H1 (cell line): ENCODE measurements around the gene NID1. TPM values are rescaled to one million over a fixed set of nuclear protein-coding genes. Genes with fewer than 3 reads are reported as not detected.
"Not testable (repeated sequence)": the region's sequence is repeated elsewhere in the genome, so short reads cannot be mapped to it uniquely, and the experiment has no call there.

Experiments used
- CTCF ChIA-PET: fragments of 300-600 bp; sonication (Branson Sonifier 250); formaldehyde crosslinking; loops from one replicate; lab custom pipeline; 2021; ENCODE audit not compliant: partially characterized antibody; lab: Charles Lee
- POLR2A ChIA-PET: fragments of 300-600 bp; sonication (Branson Sonifier 250); formaldehyde crosslinking; loops from one replicate; lab custom pipeline; 2021; ENCODE audit warnings: inconsistent platforms; ENCODE audit not compliant: partially characterized antibody; lab: Charles Lee
- DNase-seq, 2 experiments: peaks; one replicate each; pipeline versions ENCODE4 v3.0.0 to v3.0.0-alpha.2; 2010 to 2022; ENCODE audit warnings: low spot score in 2 of 2, low read depth in 1 of 2, mixed read lengths in 1 of 2
- FAIRE-seq: peaks from 2 replicates; lab custom pipeline; 2011; peaks lifted over from hg19 to GRCh38; lab: Jason Lieb, UNC
- H2AFZ ChIP-seq: 2 replicates; pipeline ENCODE4 v1.8.1; 2012; ENCODE audit warnings: low read length, inconsistent platforms
- H2AK5ac ChIP-seq: 2 replicates; pipeline ENCODE4 v1.6.1; 2013; ENCODE audit warnings: low read depth, low read length
- H2BK120ac ChIP-seq: replicated peaks from 2 replicates; pipeline ENCODE3; 2013; ENCODE audit warnings: low read depth, low read length, inconsistent platforms
- H2BK12ac ChIP-seq: 2 replicates; pipeline ENCODE4 v1.6.1; 2013; ENCODE audit warnings: low read depth, low read length
- H2BK15ac ChIP-seq: 2 replicates; pipeline ENCODE4 v1.6.1; 2013; ENCODE audit warnings: low read length
- H2BK20ac ChIP-seq: 2 replicates; pipeline ENCODE4 v1.6.1; 2013; ENCODE audit warnings: low read length
- H2BK5ac ChIP-seq: 2 replicates; pipeline ENCODE4 v1.6.1; 2013; ENCODE audit warnings: low read depth, low read length
- H3K14ac ChIP-seq: 2 replicates; pipeline ENCODE4 v1.6.1; 2013; ENCODE audit warnings: inconsistent platforms; ENCODE audit not compliant: insufficient read length
- H3K18ac ChIP-seq: 2 replicates; pipeline ENCODE4 v1.6.1; 2013; ENCODE audit warnings: low read length; ENCODE audit errors: extremely low read depth
- H3K23ac ChIP-seq: 2 replicates; pipeline ENCODE4 v1.6.1; 2013; ENCODE audit warnings: inconsistent platforms; ENCODE audit not compliant: insufficient read length
- H3K23me2 ChIP-seq: 2 replicates; pipeline ENCODE4 v1.6.1; 2013; ENCODE audit warnings: low read depth, low read length
- H3K27ac ChIP-seq: 2 replicates; pipeline ENCODE4 v1.6.1; 2011; ENCODE audit warnings: low read depth, low read length, inconsistent platforms
- H3K27me3 ChIP-seq, 4 experiments: replicated peaks in 1 of 4; 1 replicate in 1 of 4; 2 replicates in 3 of 4; pipeline versions ENCODE4 v1.6.1 to v1.8.1; 2011 to 2013; ENCODE audit warnings: low read length in 3 of 4, mild to moderate bottlenecking in 3 of 4, inconsistent platforms in 2 of 4, mixed read lengths in 2 of 4, moderate library complexity in 1 of 4; ENCODE audit not compliant: control insufficient read depth in 3 of 4, insufficient read depth in 3 of 4; ENCODE audit errors: extremely low read depth in 1 of 4
- H3K36me3 ChIP-seq, 4 experiments: 2 replicates each; pipeline versions ENCODE4 v1.6.1 to v1.8.1; 2011 to 2013; ENCODE audit warnings: mild to moderate bottlenecking in 4 of 4, low read length in 3 of 4, moderate library complexity in 2 of 4, control low read depth in 1 of 4, inconsistent platforms in 1 of 4; ENCODE audit not compliant: insufficient read depth in 4 of 4, control insufficient read depth in 2 of 4
- H3K4ac ChIP-seq: replicated peaks from 2 replicates; pipeline ENCODE3; 2013; ENCODE audit warnings: low read length, low read depth, mixed read lengths, inconsistent platforms; ENCODE audit not compliant: insufficient read length
- H3K4me1 ChIP-seq, 4 experiments: replicated peaks in 1 of 4; 1 replicate in 1 of 4; 2 replicates in 3 of 4; pipeline versions ENCODE4 v1.6.1 to v1.8.1; 2011 to 2013; ENCODE audit warnings: low read length in 3 of 4, inconsistent platforms in 2 of 4, mixed read lengths in 1 of 4; ENCODE audit not compliant: insufficient read depth in 4 of 4, control insufficient read depth in 3 of 4
- H3K4me2 ChIP-seq, 2 experiments: 2 replicates each; pipeline versions ENCODE4 v1.6.1 to v1.8.1; 2011 to 2013; ENCODE audit warnings: low read depth in 2 of 2, low read length in 2 of 2, control low read depth in 1 of 2, inconsistent platforms in 1 of 2, mild to moderate bottlenecking in 1 of 2; ENCODE audit not compliant: insufficient read depth in 1 of 2
- H3K4me3 ChIP-seq, 4 experiments: fragments of 200-600, 300-600 bp in 1 of 4; sonication (generic), shearing (Covaris generic), sonication (Bioruptor Twin) in 1 of 4; 2 replicates each; pipeline versions ENCODE4 v1.5.1 to v1.8.1; 2011 to 2016; ENCODE audit warnings: low read length in 4 of 4, low read depth in 3 of 4, control low read depth in 2 of 4, inconsistent platforms in 2 of 4, mild to moderate bottlenecking in 2 of 4, mixed read lengths in 1 of 4, moderate library complexity in 1 of 4; ENCODE audit not compliant: insufficient read depth in 2 of 4; ENCODE audit errors: extremely low read depth in 1 of 4
- H3K56ac ChIP-seq: replicated peaks from 2 replicates; pipeline ENCODE3; 2013; ENCODE audit warnings: low read depth, mild to moderate bottlenecking, mixed read lengths, low read length, inconsistent platforms; ENCODE audit not compliant: insufficient read length
- H3K79me1 ChIP-seq: 2 replicates; pipeline ENCODE4 v1.6.1; 2013; ENCODE audit warnings: low read depth, low read length, control low read depth
- H3K79me2 ChIP-seq, 2 experiments: 2 replicates each; pipeline versions ENCODE4 v1.6.1 to v1.8.1; 2012 to 2013; ENCODE audit warnings: low read length in 2 of 2, mild to moderate bottlenecking in 2 of 2, inconsistent platforms in 1 of 2; ENCODE audit not compliant: insufficient read depth in 2 of 2, control insufficient read depth in 1 of 2
- H3K9ac ChIP-seq, 4 experiments: replicated peaks in 1 of 4; 1 replicate in 1 of 4; 2 replicates in 3 of 4; pipeline versions ENCODE4 v1.6.1 to v1.8.1; 2011 to 2013; ENCODE audit warnings: low read depth in 3 of 4, low read length in 3 of 4, control low read depth in 2 of 4, mild to moderate bottlenecking in 2 of 4, moderate library complexity in 2 of 4, inconsistent platforms in 1 of 4; ENCODE audit errors: extremely low read depth in 1 of 4
- H3K9me3 ChIP-seq, 2 experiments: 2 replicates each; pipeline versions ENCODE4 v1.6.1 to v1.8.1; 2012 to 2013; ENCODE audit warnings: mild to moderate bottlenecking in 2 of 2, moderate library complexity in 2 of 2, control low read depth in 1 of 2, inconsistent platforms in 1 of 2, low read depth in 1 of 2, low read length in 1 of 2, mixed read lengths in 1 of 2; ENCODE audit not compliant: insufficient read depth in 2 of 2
- H4K20me1 ChIP-seq, 2 experiments: replicated peaks in 1 of 2; 2 replicates each; pipeline versions ENCODE3 to v1.8.1; 2011 to 2013; ENCODE audit warnings: inconsistent platforms in 2 of 2, low read length in 2 of 2, mild to moderate bottlenecking in 1 of 2; ENCODE audit not compliant: insufficient read depth in 2 of 2, control insufficient read depth in 1 of 2
- H4K5ac ChIP-seq: 2 replicates; pipeline ENCODE4 v1.6.1; 2013; ENCODE audit warnings: low read length, low read depth, mixed read lengths, inconsistent platforms; ENCODE audit not compliant: insufficient read length
- H4K8ac ChIP-seq: 2 replicates; pipeline ENCODE4 v1.8.0; 2013; ENCODE audit warnings: mild to moderate bottlenecking, moderate library complexity, low read length, inconsistent platforms; ENCODE audit not compliant: insufficient read depth; ENCODE audit errors: extremely low read depth
- H4K91ac ChIP-seq: replicated peaks from 2 replicates; pipeline ENCODE3; 2013; ENCODE audit warnings: low read length, mixed read lengths, inconsistent platforms; ENCODE audit not compliant: insufficient read length
- WGBS, 2 experiments: shearing (Covaris generic) in 1 of 2; methylation state at CpG; one replicate each; pipeline versions ENCODE4 v1.1.6 to v1.1.7; 2013 to 2015; ENCODE audit warnings: low lambda C conversion rate in 2 of 2, mixed read lengths in 2 of 2, inconsistent platforms in 1 of 2, low coverage in 1 of 2, missing lambda C conversion rate in 1 of 2; ENCODE audit not compliant: insufficient replicate concordance in 2 of 2, insufficient coverage in 1 of 2, insufficient read length in 1 of 2; ENCODE audit errors: extremely low coverage in 1 of 2, missing lambda C conversion rate in 1 of 2; 5-methylcytosine and 5-hydroxymethylcytosine counted together
- polyA plus RNA-seq, 7 experiments: library from polyadenylated mRNA; depleted of rRNA in 3 of 7; stranded (reverse) in 5 of 7; unstranded in 2 of 7; fragments of >200 nt in 5 of 7; fragments of 200-250 nt in 2 of 7; gene quantifications; 1 replicate in 5 of 7; 2 replicates in 1 of 7; 4 replicates in 1 of 7; pipeline versions ENCODE4 v1.2.1 to v1.2.3, GENCODE V29; 2011 to 2013; ENCODE audit warnings: missing spikeins in 2 of 7, mixed read lengths in 2 of 7
- total RNA-seq: library from RNA; stranded (reverse); fragmentation: NEBNext Ultra II Directional; extraction: Animal tissue kit (Norgen Biotek cat#: 25700); gene quantifications from 2 replicates; pipeline ENCODE4 v1.2.1, GENCODE V29; 2021

NID1 gene
- total and polyA plus RNA-seq, 2 of the 8 experiments (the other 6 are each of a cell fraction or from before 2014, with no cell fraction given), result 20.9 to 25.4 TPM

DNA sequence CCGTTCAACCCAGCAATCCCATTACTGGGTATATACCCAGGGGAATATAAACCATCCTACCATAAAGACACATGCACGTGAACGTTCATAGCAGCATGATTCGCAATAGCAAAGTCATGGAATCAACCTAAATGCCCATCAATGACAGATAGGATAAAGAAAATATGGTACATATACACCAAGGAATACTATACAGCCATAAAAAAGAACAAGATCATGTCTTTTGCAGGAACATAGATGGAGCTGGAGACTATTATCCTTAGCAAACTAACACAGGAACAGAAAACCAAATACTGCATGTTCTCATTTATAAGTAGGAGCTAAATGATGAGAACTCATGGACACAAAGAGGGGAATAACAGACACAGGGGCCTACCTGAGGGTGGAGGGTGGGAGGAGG is 13.2 kb upstream of the NID1 start:
- H3K4me3 ChIP-seq, CTCF ChIA-PET, H3K23ac ChIP-seq, H4K8ac ChIP-seq, H3K4ac ChIP-seq, H3K23me2 ChIP-seq, H3K79me1 ChIP-seq, H3K9me3 ChIP-seq, H3K56ac ChIP-seq, H3K4me2 ChIP-seq, H2BK12ac ChIP-seq, H3K18ac ChIP-seq, H2BK5ac ChIP-seq, H3K27me3 ChIP-seq, H2AFZ ChIP-seq, DNase-seq, H4K20me1 ChIP-seq, POLR2A ChIA-PET, H3K4me1 ChIP-seq, H3K36me3 ChIP-seq, H4K91ac ChIP-seq, H3K79me2 ChIP-seq, H2BK120ac ChIP-seq, H3K27ac ChIP-seq, H3K9ac ChIP-seq, H2BK15ac ChIP-seq, H3K14ac ChIP-seq, H4K5ac ChIP-seq, H2AK5ac ChIP-seq, H2BK20ac ChIP-seq, FAIRE-seq: not testable (repeated sequence)
- 95% methylated on average over 4 of the region's 4 CpGs; no CpG with 5 or more reads in 1 of the 2 experiments for WGBS, 2 experiments
